Ureter (tissue), 1 donor: Measurements from ENCODE around the gene CA12. TPM values are rescaled to one million over a fixed set of nuclear protein-coding genes. Genes with fewer than 3 reads are reported as not detected.

Experiments
- DNase-seq: peaks from one replicate; pipeline ENCODE4 v3.0.0-alpha.2; 2020; ENCODE audit warnings: low spot score
- total RNA-seq: library from RNA; stranded (reverse); gene quantifications from one replicate; pipeline ENCODE4 v1.2.4, GENCODE V29; 2023
- donor health status: DM: yes; HTN: yes; CAD: no.

CA12 gene
- total RNA-seq, 1 donor from 2014 or later: 114 TPM

GRCh38 chr15:63401714-63402497, 20.3 kb upstream of the CA12 start:
- no peak for DNase-seq

GRCh38 chr15:63401078-63401477, 19.4 kb upstream of the CA12 start:
- no peak for DNase-seq

- no peak for DNase-seq
Observed at GRCh38 chr15:63398456-63398855, 16.8 kb upstream of the CA12 start.

GRCh38 chr15:63396152-63396928, 14.7 kb upstream of the CA12 start:
- DNase-seq: no peak

- no peak for DNase-seq
Observed at GRCh38 chr15:63395730-63396151, 14.1 kb upstream of the CA12 start.

GRCh38 chr15:63392361-63393009, 10.8 kb upstream of the CA12 start:
- DNase-seq: no peak

GRCh38 chr15:63391669-63392360, 10.2 kb upstream of the CA12 start:
- DNase-seq: no peak

GRCh38 chr15:63390689-63391088, 9.0 kb upstream of the CA12 start:
- no peak for DNase-seq

GRCh38 chr15:63389902-63390670, 8.4 kb upstream of the CA12 start:
- DNase-seq: peak; percentile 86

- DNase-seq: no peak
Observed at GRCh38 chr15:63388511-63388910, 6.9 kb upstream of the CA12 start.

GRCh38 chr15:63387748-63388493, 6.3 kb upstream of the CA12 start:
- no peak for DNase-seq

GRCh38 chr15:63385911-63386531, 4.4 kb upstream of the CA12 start:
- DNase-seq: no peak

GRCh38 chr15:63384906-63385305, 3.3 kb upstream of the CA12 start:
- DNase-seq: no peak

GRCh38 chr15:63382966-63383710, 1.5 kb upstream of the CA12 start:
- no peak for DNase-seq

- no peak for DNase-seq
Observed at GRCh38 chr15:63380808-63381282, 801 bp downstream of the CA12 start.

- DNase-seq: no peak
Observed at GRCh38 chr15:63380151-63380807, 1.4 kb downstream of the CA12 start.

- DNase-seq: peak; percentile 59
Observed at GRCh38 chr15:63379492-63380150, 2.0 kb downstream of the CA12 start.

GRCh38 chr15:63378946-63379345, 2.7 kb downstream of the CA12 start:
- no peak for DNase-seq
